Dendritic cell treated with granulocyte-macrophage colony-stimulating factor and Interleukin-4, amounts not matched to agents 40 ng/mL and 50 ng/mL, for 4 days (primary cell): ENCODE results near the gene YPEL4.

Experiments
- H3K27ac Mint-ChIP-seq: one replicate; pipeline ENCODE4 v1.8.0; 2022; ENCODE audit warnings: mild to moderate bottlenecking, mixed read lengths
- H3K27me3 Mint-ChIP-seq: one replicate; pipeline ENCODE4 v1.8.0; 2022; ENCODE audit warnings: mild to moderate bottlenecking, mixed read lengths
- H3K36me3 Mint-ChIP-seq: one replicate; pipeline ENCODE4 v1.8.0; 2022; ENCODE audit warnings: low read depth, mixed read lengths
- H3K4me1 Mint-ChIP-seq: one replicate; pipeline ENCODE4 v1.8.0; 2022; ENCODE audit warnings: low read depth, mixed read lengths
- H3K4me3 Mint-ChIP-seq: one replicate; pipeline ENCODE4 v1.8.0; 2022; ENCODE audit warnings: mild to moderate bottlenecking, moderate library complexity, mixed read lengths
- H3K9me3 Mint-ChIP-seq: one replicate; pipeline ENCODE4 v1.8.0; 2022; ENCODE audit warnings: mixed read lengths
- intact Hi-C: fragments of 100-400 bp; cut with micrococcal nuclease; formaldehyde crosslinking; loops from one replicate; pipeline ENCODE4 v1.15.0; 2022

YPEL4 gene

DNA sequence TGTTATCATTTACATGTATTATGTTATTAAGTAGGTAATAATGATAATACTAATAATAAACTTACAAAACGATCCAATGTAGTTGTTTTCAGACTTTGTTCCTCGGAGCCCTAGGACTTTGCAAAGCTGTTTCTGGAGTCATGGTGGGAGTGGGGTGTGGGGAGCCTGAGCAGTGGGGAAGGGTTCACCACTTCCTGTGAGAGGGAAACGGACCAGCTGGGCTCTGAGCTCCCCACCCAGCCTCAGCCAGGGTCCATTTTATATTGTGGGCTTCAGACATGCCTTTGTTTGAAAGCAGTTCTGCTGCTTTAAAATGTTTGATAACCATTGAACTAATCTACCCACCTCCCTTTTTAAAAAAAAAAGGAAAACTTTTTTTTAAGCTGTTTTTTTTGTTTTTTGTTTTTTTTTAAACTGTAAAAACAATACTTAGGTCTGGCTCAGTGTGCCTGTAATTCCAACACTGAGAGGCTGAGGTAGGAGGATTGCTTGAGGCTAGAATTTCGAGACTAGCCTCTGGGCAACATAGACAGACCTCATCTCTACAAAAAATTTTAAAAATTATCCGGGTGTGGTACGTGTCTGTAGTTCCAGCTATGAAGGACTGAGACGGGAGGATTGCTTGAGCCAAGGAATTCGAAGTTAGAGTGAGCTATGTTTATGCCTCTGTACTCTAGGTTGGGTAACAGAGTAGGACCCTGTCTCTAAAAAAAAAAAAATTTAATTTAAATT is 45.2 kb downstream of the YPEL4 start:
- Mint-ChIP-seq H3K4me3 (no peak overlapping the region), H3K9me3 (no peaks in the 10 kb centered on the region), H3K27me3 (no peaks in the 10 kb centered on the region), H3K27ac (no peak overlapping the region), H3K4me1 (peaks cover 3% of the 10 kb centered on the region), H3K36me3 (no peaks in the 10 kb centered on the region)
- intact Hi-C loops, result no loop called here

DNA sequence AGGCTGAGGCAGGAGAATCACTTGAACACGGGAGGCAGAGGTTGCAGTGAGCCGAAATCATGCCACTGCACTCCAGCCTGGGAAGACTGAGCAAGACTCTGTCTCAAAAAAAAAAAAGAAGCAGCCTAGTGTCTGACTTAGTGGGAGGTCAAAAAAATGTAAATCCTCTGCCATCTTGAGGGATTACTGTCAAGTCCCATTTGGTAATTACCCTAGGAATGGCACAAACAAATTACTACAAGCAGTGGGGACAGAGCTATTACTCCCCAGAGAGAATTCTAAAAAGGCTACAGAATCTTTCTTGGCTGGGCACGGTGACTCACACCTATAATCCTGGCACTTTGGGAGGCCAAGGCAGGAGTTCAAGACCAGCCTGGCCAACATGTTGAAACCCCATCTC is 48.4 kb downstream of the YPEL4 start:
- Mint-ChIP-seq H3K9me3 (no peaks in the 10 kb centered on the region), H3K36me3 (no peaks in the 10 kb centered on the region), H3K4me3 (no peak overlapping the region), H3K4me1 (peaks cover 27% of the 10 kb centered on the region), H3K27me3 (peaks cover 13% of the 10 kb centered on the region), H3K27ac (no peak overlapping the region)
- intact Hi-C loops, result no loop called here

DNA sequence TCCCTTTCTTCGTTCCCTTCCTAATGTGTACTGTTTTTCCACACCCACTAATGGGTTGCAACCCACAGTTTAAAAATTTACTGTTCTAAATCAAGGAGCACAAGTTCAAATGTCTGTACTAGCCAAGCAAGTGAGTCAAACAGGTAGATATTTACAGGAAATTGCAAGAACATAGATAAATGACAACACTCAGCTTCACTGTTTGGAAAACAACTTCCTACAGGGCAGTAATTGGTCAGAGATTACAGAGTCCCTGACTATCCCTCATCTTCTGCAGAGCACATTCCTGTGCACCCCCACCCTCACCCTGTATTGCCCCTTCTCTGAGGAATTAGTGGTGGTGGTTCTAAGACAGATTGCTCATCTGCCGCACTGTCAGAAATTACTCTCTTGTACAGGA is 50.3 kb downstream of the YPEL4 start:
- H3K27ac Mint-ChIP-seq, result no peak overlapping the region
- no peaks in the 10 kb centered on the region for H3K36me3 Mint-ChIP-seq
- intact Hi-C loops, result no loop called here
- H3K4me1 Mint-ChIP-seq, result peaks cover 27% of the 10 kb centered on the region
- H3K4me3 Mint-ChIP-seq, result no peak overlapping the region
- peaks cover 15% of the 10 kb centered on the region for H3K27me3 Mint-ChIP-seq
- no peaks in the 10 kb centered on the region for H3K9me3 Mint-ChIP-seq

DNA sequence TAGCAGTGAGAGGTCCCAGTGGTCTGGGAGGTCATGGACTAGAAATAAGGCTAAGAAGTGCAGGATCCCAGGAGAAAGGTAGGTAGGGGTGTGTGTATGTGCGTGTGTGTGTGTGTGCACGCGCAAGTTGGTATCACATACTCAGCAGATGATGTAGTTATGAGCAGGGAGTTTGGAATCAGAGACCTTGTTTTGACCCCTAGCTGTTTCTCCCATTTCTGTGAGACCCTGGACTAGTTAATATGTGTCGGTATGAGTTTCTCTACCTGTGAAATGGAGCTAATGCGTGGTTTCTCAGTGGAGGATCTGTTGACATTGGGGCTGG is 50.9 kb downstream of the YPEL4 start:
- H3K4me1 Mint-ChIP-seq, result peaks cover 27% of the 10 kb centered on the region
- H3K4me3 Mint-ChIP-seq, result no peak overlapping the region
- no peak overlapping the region for H3K27ac Mint-ChIP-seq
- H3K9me3 Mint-ChIP-seq, result no peaks in the 10 kb centered on the region
- H3K27me3 Mint-ChIP-seq, result peaks cover 20% of the 10 kb centered on the region
- no peaks in the 10 kb centered on the region for H3K36me3 Mint-ChIP-seq
- intact Hi-C loops, result no loop called here

DNA sequence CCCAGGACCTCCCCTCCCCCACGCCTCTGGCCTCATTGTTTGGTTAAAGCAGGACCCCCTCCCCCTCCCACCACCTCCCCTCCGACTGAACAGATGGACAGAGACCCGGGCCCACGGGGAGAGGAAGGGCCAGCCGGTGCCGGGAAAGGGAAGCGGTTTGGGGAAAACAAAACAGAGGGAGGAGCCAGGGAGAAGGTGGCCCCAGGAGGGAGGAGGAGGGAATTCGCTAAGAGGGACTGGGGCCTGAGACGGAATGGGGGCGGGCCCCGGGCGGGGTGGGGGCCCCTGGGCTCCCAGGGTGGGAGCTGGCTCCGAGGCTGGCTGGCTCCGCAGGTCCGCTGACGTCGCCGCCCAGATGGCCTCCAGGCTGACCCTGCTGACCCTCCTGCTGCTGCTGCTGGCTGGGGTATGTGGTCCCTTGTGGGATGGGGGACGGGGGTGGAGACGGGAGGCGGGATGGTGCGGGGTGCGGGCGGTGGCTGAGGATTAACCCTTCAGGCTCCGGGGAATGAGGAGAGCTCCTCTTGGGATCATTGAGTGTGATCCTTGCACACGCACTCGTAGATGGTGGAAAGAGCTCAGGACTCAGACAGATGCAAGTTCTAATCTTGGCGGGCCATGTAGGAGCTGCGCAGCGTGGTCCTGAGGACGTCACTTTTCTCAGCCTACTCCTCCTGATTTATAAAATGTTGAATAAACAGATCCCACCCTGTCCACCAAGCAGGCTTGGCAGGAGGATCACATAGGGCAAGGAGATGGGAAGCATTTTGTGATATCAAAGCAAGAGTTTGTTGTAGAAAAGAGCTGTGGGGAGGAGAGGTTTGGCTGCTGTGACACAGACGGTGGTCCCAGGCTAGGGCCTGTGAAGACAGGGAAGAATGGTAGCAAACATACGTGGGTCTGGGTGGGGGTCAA is 51.5 kb downstream of the YPEL4 start:
- Mint-ChIP-seq H3K9me3 (no peaks in the 10 kb centered on the region), H3K27ac (peak overlapping the region; percentile 62), H3K27me3 (peaks cover 20% of the 10 kb centered on the region), H3K4me1 (peaks cover 27% of the 10 kb centered on the region), H3K36me3 (no peaks in the 10 kb centered on the region), H3K4me3 (peak overlapping the region; percentile 63)
- intact Hi-C loops, result no loop called here

DNA sequence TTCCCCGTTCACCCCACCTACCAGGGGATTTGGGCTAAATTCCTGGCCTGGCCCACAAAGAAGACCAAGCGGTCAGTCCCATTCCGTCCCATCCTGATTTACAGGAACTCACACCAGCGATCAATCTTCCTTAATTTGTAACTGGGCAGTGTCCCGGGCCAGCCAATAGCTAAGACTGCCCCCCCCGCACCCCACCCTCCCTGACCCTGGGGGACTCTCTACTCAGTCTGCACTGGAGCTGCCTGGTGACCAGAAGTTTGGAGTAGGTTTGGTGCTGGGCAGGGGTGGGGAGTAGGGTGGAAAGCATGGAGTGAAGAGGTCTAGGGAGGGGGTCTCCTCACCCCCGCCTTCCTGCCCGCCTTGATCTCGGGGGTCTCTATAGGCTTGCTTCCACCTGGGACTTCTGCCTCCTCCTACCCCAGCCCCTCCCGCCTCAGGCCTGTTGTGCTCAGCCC is 52.2 kb downstream of the YPEL4 start, which contains the start of gene SERPING1:
Gene SERPING1, plus strand, starts transcription at position 225 of the 455 bp plus-strand sequence. CDS start 586 bp downstream, outside the sequence.
- peaks cover 27% of the 10 kb centered on the region for H3K4me1 Mint-ChIP-seq
- intact Hi-C loops, result no loop called here
- peak within 1 kb of the TSS; percentile 63 for H3K4me3 Mint-ChIP-seq
- H3K27ac Mint-ChIP-seq, result peak within 1 kb of the TSS; percentile 62
- no peaks in the 10 kb centered on the region for H3K9me3 Mint-ChIP-seq
- H3K27me3 Mint-ChIP-seq, result peaks cover 22% of the 10 kb centered on the region
- no peaks in the 10 kb centered on the region for H3K36me3 Mint-ChIP-seq

DNA sequence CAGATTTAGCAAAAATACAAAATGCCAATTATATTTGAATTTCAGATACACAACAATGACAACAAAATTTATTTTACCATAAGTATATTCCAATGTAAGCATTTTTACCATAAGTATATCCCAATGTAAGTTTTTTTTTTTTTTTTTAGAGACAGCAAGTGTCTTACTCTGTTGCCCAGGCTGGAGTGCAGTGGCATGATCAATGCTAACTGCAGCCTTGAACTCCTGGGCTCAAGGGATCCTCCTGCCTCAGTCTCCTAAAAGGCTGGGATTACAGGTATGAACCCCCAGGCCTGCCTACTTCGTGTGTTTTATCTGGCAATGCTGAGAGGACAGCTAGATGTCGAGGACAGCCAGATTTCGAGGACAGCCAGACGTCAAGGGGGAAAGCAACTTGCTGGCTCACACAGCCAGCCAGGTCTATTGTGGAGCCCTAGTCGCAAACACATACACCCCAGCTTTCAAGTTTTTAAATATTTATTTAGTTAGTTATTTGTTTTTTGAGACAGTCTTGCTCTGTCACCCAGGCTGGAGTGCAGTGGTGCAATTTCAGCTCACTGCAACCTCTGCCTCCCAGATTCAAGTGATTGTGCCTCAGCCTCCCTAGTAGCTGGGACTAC is 53.3 kb downstream of the YPEL4 start:
- peaks cover 27% of the 10 kb centered on the region for H3K4me1 Mint-ChIP-seq
- no peak overlapping the region for H3K4me3 Mint-ChIP-seq
- peaks cover 22% of the 10 kb centered on the region for H3K27me3 Mint-ChIP-seq
- intact Hi-C loops, result no loop called here
- no peaks in the 10 kb centered on the region for H3K9me3 Mint-ChIP-seq
- no peak overlapping the region for H3K27ac Mint-ChIP-seq
- no peaks in the 10 kb centered on the region for H3K36me3 Mint-ChIP-seq
